Measurements from ENCODE around the gene LRRC9. TPM values are rescaled to one million over a fixed set of nuclear protein-coding genes. Genes with fewer than 3 reads are reported as not detected.

The LRRC9 gene
- total RNA-seq, 1 experiment from 2014 or later = not detected

- Histone ChIP-seq H3K9me2 (replicated peaks; ENCODE audit: low read length) (0 out of 2 replicates have a peak, but pooled peaks cover 4% of the 10 kb centered on the region), H3K27me3 (ENCODE audit: low read length) (peaks cover 58% of the 10 kb centered on the region), H3K4me1 (ENCODE audit: insufficient read depth, low read length) (no peaks in the 10 kb centered on the region), H3K4me2 (ENCODE audit: low read length) (no peak overlapping the region), H3K9me3 (ENCODE audit: low read length) (no peaks in the 10 kb centered on the region), H3K27ac (ENCODE audit: low read length) (no peak overlapping the region), H3F3A (ENCODE audit: low read length, unreplicated experiment) (no peaks in the 10 kb centered on the region), H3K9ac (ENCODE audit: low read length) (no peak overlapping the region), H3K4me3 (ENCODE audit: low read length) (no peak overlapping the region), H2AFZ (ENCODE audit: low read length) (no peak overlapping the region), H3K79me2 (ENCODE audit: low read length) (no peaks in the 10 kb centered on the region), H4K20me1 (ENCODE audit: low read length) (no peaks in the 10 kb centered on the region), H3K36me3 (ENCODE audit: low read depth, low read length) (no peaks in the 10 kb centered on the region)
- CTCF ChIA-PET = no interaction called here
- DNase-seq (no peak), ATAC-seq (no peak)
- TF ChIP-seq CTCF (conservative IDR thresholded peaks at IDR 0.05; ENCODE audit: low read depth, low read length) = no peak
- TF ChIP-seq EZH2phosphoT487 (IDR thresholded peaks at IDR 0.05; ENCODE audit: borderline replicate concordance, low read length) = no peak
- TF ChIP-seq EZH2 (IDR thresholded peaks at IDR 0.05; ENCODE audit: low read length, unreplicated experiment) = no peak
- intact Hi-C loops (cut with micrococcal nuclease) = loop anchor here (5.0 kb wide), 1 partner anchor 188 kb away; no protein-coding TSS in a partner anchor
- no TSS peak for BruUV-seq (replicated peaks)
- POLR2A ChIA-PET (ENCODE audit: unreplicated experiment) = no interaction called here
Measured at GRCh38 chr14:59895721-59896120, 24.2 kb upstream of the LRRC9 start.

GRCh38 chr14:59897757-59898383 is 22.1 kb upstream of the LRRC9 start:
- ATAC-seq (peak; percentile 80), DNase-seq (peak; percentile 87)
- Histone ChIP-seq H3K4me3 (ENCODE audit: low read length) (no peak overlapping the region), H3K4me1 (ENCODE audit: insufficient read depth, low read length) (no peaks in the 10 kb centered on the region), H3K9ac (ENCODE audit: low read length) (no peak overlapping the region), H3K9me2 (replicated peaks; ENCODE audit: low read length) (0 out of 2 replicates have a peak, but pooled peaks cover 4% of the 10 kb centered on the region), H4K20me1 (ENCODE audit: low read length) (no peaks in the 10 kb centered on the region), H2AFZ (ENCODE audit: low read length) (no peak overlapping the region), H3K36me3 (ENCODE audit: low read depth, low read length) (no peaks in the 10 kb centered on the region), H3K79me2 (ENCODE audit: low read length) (no peaks in the 10 kb centered on the region), H3F3A (ENCODE audit: low read length, unreplicated experiment) (no peaks in the 10 kb centered on the region), H3K4me2 (ENCODE audit: low read length) (no peak overlapping the region), H3K27ac (ENCODE audit: low read length) (no peak overlapping the region), H3K9me3 (ENCODE audit: low read length) (no peaks in the 10 kb centered on the region), H3K27me3 (ENCODE audit: low read length) (peaks cover 70% of the 10 kb centered on the region)
- intact Hi-C loops (cut with micrococcal nuclease) = loop anchor here (1.0 to 5.0 kb wide), 2 partner anchors 191 to 266 kb away; no protein-coding TSS in a partner anchor
- POLR2A ChIA-PET (ENCODE audit: unreplicated experiment) = no interaction called here
- no TSS peak for BruUV-seq (replicated peaks)
- TF ChIP-seq EZH2phosphoT487 (IDR thresholded peaks at IDR 0.05; ENCODE audit: borderline replicate concordance, low read length) (no peak), CTCF (conservative IDR thresholded peaks at IDR 0.05; ENCODE audit: low read depth, low read length) (peak; percentile 96), EZH2 (IDR thresholded peaks at IDR 0.05; ENCODE audit: low read length, unreplicated experiment) (no peak)
- CTCF ChIA-PET = interaction anchor here (0.6 to 1.8 kb wide), 7 partner anchors 18 to 391 kb away, joined by 3 to 14 read pairs (median 4); no protein-coding TSS in a partner anchor

- no peaks in the 10 kb centered on the region for H3K9me2 ChIP-seq (replicated peaks; ENCODE audit: low read length)
- peaks cover 76% of the 10 kb centered on the region for H3K27me3 ChIP-seq (ENCODE audit: low read length)
- no peak overlapping the region for H3K27ac ChIP-seq (ENCODE audit: low read length)
- DNase-seq (no peak), ATAC-seq (no peak)
- no peaks in the 10 kb centered on the region for H3K9me3 ChIP-seq (ENCODE audit: low read length)
- H3K36me3 ChIP-seq (ENCODE audit: low read depth, low read length) = no peaks in the 10 kb centered on the region
- ChIA-PET POLR2A (ENCODE audit: unreplicated experiment) (no interaction called here), CTCF (no interaction called here)
- H3K9ac ChIP-seq (ENCODE audit: low read length) = no peak overlapping the region
- H4K20me1 ChIP-seq (ENCODE audit: low read length) = no peaks in the 10 kb centered on the region
- no peaks in the 10 kb centered on the region for H3F3A ChIP-seq (ENCODE audit: low read length, unreplicated experiment)
- H3K4me2 ChIP-seq (ENCODE audit: low read length) = no peak overlapping the region
- H3K4me1 ChIP-seq (ENCODE audit: insufficient read depth, low read length) = no peaks in the 10 kb centered on the region
- TF ChIP-seq CTCF (conservative IDR thresholded peaks at IDR 0.05; ENCODE audit: low read depth, low read length) (no peak), EZH2 (IDR thresholded peaks at IDR 0.05; ENCODE audit: low read length, unreplicated experiment) (no peak), EZH2phosphoT487 (IDR thresholded peaks at IDR 0.05; ENCODE audit: borderline replicate concordance, low read length) (no peak)
- no peaks in the 10 kb centered on the region for H3K79me2 ChIP-seq (ENCODE audit: low read length)
- no peak overlapping the region for H3K4me3 ChIP-seq (ENCODE audit: low read length)
- intact Hi-C loops (cut with micrococcal nuclease) = no loop called here
- BruUV-seq (replicated peaks) = no TSS peak
- no peak overlapping the region for H2AFZ ChIP-seq (ENCODE audit: low read length)
Measured at GRCh38 chr14:59900556-59900955, 19.4 kb upstream of the LRRC9 start.

Data from PC-3 (cell line).